ENCODE data around the gene TENT5C. TPM values are rescaled to one million over a fixed set of nuclear protein-coding genes. Genes with fewer than 3 reads are reported as not detected.
A peak's percentile ranks its signal among the peaks of the same experiment; 100 is the strongest.

The TENT5C gene
- total and polyA plus RNA-seq, 9 of the 15 experiments (the other 6 are each of a cell fraction or from before 2014, with no cell fraction given): 1.8 to 7.7 (median 4.0) TPM

DNA sequence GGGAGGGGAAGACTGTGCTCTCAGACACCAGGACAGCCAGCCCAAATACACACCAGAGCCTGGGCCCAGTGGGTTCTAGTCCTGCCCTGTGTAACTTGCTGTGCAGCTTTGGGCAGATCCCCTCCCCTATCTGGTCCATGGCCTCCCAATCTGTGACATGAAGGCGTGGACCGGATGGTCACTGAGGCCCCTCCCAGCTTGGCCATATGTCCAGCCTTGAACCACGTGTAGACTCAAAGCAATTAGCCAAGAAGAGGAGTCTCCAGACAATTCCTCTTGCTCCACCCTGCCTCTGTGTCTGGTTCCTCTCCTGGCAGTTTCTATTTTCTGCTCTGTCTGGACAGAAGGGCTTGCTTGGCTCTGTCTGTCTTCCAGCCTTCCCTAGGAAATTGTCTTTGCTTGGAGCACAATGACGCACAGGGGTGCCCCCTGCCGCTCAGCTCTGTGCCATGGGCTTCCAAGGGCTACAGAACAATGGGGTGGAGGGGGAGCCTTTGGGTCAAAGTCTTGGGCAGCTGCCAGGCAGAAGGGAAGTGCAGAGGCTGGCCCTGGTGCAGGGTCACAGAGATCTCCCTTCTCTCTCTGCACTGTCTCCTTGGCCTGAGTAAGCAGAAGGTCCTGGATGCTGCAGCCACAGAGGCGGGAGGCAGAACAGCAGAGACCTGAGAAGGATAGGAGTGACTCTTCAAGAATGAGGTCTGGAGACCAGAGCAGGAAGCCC lies 66.1 kb downstream of the TENT5C start (continued):
- TF ChIP-seq, protein P1, sequence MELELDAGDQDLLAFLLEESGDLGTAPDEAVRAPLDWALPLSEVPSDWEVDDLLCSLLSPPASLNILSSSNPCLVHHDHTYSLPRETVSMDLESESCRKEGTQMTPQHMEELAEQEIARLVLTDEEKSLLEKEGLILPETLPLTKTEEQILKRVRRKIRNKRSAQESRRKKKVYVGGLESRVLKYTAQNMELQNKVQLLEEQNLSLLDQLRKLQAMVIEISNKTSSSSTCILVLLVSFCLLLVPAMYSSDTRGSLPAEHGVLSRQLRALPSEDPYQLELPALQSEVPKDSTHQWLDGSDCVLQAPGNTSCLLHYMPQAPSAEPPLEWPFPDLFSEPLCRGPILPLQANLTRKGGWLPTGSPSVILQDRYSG (tag; conservative IDR thresholded peaks at IDR 0.05; ENCODE audit: low read depth): no peak
- TF ChIP-seq NFIC (IDR thresholded peaks at IDR 0.05) (peak; percentile 88), KDM1A (IDR thresholded peaks at IDR 0.05) (peak; percentile 51 to 53; a peak in 2 of 4 replicates), MXI1 (IDR thresholded peaks at IDR 0.05; ENCODE audit: low read depth, low read length) (0 out of 2 replicates have a peak, but pooled peaks have one; percentile 24), PYGO2 (tag; IDR thresholded peaks at IDR 0.05) (no peak), ZNF431 (CRISPR knock-in tag; IDR thresholded peaks at IDR 0.05) (no peak)
- TF ChIP-seq, protein P2, sequence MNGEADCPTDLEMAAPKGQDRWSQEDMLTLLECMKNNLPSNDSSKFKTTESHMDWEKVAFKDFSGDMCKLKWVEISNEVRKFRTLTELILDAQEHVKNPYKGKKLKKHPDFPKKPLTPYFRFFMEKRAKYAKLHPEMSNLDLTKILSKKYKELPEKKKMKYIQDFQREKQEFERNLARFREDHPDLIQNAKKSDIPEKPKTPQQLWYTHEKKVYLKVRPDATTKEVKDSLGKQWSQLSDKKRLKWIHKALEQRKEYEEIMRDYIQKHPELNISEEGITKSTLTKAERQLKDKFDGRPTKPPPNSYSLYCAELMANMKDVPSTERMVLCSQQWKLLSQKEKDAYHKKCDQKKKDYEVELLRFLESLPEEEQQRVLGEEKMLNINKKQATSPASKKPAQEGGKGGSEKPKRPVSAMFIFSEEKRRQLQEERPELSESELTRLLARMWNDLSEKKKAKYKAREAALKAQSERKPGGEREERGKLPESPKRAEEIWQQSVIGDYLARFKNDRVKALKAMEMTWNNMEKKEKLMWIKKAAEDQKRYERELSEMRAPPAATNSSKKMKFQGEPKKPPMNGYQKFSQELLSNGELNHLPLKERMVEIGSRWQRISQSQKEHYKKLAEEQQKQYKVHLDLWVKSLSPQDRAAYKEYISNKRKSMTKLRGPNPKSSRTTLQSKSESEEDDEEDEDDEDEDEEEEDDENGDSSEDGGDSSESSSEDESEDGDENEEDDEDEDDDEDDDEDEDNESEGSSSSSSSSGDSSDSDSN (IDR thresholded peaks at IDR 0.05; ENCODE audit: borderline replicate concordance in 1 of 2, low read depth in 2 of 2, low read length in 2 of 2): 0 out of 4 replicates have a peak, but pooled peaks of 1 of the 2 experiments have one; percentile 18
- TF ChIP-seq, protein P3, sequence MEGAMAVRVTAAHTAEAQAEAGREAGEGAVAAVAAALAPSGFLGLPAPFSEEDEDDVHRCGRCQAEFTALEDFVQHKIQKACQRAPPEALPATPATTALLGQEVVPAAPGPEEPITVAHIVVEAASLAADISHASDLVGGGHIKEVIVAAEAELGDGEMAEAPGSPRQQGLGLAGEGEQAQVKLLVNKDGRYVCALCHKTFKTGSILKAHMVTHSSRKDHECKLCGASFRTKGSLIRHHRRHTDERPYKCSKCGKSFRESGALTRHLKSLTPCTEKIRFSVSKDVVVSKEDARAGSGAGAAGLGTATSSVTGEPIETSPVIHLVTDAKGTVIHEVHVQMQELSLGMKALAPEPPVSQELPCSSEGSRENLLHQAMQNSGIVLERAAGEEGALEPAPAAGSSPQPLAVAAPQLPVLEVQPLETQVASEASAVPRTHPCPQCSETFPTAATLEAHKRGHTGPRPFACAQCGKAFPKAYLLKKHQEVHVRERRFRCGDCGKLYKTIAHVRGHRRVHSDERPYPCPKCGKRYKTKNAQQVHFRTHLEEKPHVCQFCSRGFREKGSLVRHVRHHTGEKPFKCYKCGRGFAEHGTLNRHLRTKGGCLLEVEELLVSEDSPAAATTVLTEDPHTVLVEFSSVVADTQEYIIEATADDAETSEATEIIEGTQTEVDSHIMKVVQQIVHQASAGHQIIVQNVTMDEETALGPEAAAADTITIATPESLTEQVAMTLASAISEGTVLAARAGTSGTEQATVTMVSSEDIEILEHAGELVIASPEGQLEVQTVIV (CRISPR knock-in tag; IDR thresholded peaks at IDR 0.05; ENCODE audit: borderline replicate concordance): no peak
- TF ChIP-seq, protein P4, sequence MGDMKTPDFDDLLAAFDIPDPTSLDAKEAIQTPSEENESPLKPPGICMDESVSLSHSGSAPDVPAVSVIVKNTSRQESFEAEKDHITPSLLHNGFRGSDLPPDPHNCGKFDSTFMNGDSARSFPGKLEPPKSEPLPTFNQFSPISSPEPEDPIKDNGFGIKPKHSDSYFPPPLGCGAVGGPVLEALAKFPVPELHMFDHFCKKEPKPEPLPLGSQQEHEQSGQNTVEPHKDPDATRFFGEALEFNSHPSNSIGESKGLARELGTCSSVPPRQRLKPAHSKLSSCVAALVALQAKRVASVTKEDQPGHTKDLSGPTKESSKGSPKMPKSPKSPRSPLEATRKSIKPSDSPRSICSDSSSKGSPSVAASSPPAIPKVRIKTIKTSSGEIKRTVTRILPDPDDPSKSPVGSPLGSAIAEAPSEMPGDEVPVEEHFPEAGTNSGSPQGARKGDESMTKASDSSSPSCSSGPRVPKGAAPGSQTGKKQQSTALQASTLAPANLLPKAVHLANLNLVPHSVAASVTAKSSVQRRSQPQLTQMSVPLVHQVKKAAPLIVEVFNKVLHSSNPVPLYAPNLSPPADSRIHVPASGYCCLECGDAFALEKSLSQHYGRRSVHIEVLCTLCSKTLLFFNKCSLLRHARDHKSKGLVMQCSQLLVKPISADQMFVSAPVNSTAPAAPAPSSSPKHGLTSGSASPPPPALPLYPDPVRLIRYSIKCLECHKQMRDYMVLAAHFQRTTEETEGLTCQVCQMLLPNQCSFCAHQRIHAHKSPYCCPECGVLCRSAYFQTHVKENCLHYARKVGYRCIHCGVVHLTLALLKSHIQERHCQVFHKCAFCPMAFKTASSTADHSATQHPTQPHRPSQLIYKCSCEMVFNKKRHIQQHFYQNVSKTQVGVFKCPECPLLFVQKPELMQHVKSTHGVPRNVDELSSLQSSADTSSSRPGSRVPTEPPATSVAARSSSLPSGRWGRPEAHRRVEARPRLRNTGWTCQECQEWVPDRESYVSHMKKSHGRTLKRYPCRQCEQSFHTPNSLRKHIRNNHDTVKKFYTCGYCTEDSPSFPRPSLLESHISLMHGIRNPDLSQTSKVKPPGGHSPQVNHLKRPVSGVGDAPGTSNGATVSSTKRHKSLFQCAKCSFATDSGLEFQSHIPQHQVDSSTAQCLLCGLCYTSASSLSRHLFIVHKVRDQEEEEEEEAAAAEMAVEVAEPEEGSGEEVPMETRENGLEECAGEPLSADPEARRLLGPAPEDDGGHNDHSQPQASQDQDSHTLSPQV (IDR thresholded peaks at IDR 0.05): peak; percentile 82

Measured in K562 (cell line).